Measurements from ENCODE around the gene NTF4.
"Not testable (repeated sequence)": the region's sequence is repeated elsewhere in the genome, so short reads cannot be mapped to it uniquely, and the experiment has no call there.

- not testable (repeated sequence) for TF ChIP-seq CTCF (IDR thresholded peaks at IDR 0.05; ENCODE audit: low read length); EZH2 (IDR thresholded peaks at IDR 0.05; ENCODE audit: borderline replicate concordance, low read length)
Observed at GRCh38 chr19:49030323-49030722, 34.3 kb downstream of the NTF4 start.
